Measurements from ENCODE around the gene RCAN2. TPM values are rescaled to one million over a fixed set of nuclear protein-coding genes. Genes with fewer than 3 reads are reported as not detected.

RCAN2 gene
- total RNA-seq, 2 experiments from 2014 or later = not detected

GRCh38 chr6:46236752-46237151, 254.5 kb downstream of the RCAN2 start:
- no peaks in the 10 kb centered on the region for H3K9me3 ChIP-seq (ENCODE audit: low read length)
- H3K4me2 ChIP-seq (ENCODE audit: low read length) = no peak overlapping the region
- no peak overlapping the region for H3K4me3 ChIP-seq (ENCODE audit: low read depth, low read length, poor library complexity, severe bottlenecking)
- H3K36me3 ChIP-seq (ENCODE audit: insufficient read depth, low read length) = no peaks in the 10 kb centered on the region
- ChIA-PET CTCF (ENCODE audit: unreplicated experiment) (no interaction called here), POLR2A (no interaction called here)
- BruUV-seq (replicated peaks) = no TSS peak
- no peak overlapping the region for H2AFZ ChIP-seq (ENCODE audit: low read length)
- intact Hi-C loops (cut with micrococcal nuclease; ENCODE audit: unreplicated experiment) = no loop called here
- no peaks in the 10 kb centered on the region for H3K4me1 ChIP-seq (ENCODE audit: insufficient read depth, low read length, poor library complexity, severe bottlenecking)
- H4K20me1 ChIP-seq (ENCODE audit: insufficient read depth, low read length) = no peaks in the 10 kb centered on the region
- DNase-seq (ENCODE audit: low spot score) = no peak
- no peaks in the 10 kb centered on the region for H3K79me2 ChIP-seq (ENCODE audit: insufficient read depth, low read depth, low read length)
- H3K27ac ChIP-seq (ENCODE audit: low read depth, low read length, poor library complexity, severe bottlenecking) = no peak overlapping the region
- TF ChIP-seq EZH2phosphoT487 (IDR thresholded peaks at IDR 0.05; ENCODE audit: borderline replicate concordance, low read depth, low read length) = no peak
- TF ChIP-seq CTCF (conservative IDR thresholded peaks at IDR 0.05; ENCODE audit: low read length) = no peak
- H3K9me2 ChIP-seq (ENCODE audit: insufficient read depth, low read length) = no peaks in the 10 kb centered on the region

GRCh38 chr6:46235242-46235641, 256.0 kb downstream of the RCAN2 start:
- DNase-seq (ENCODE audit: low spot score) = no peak
- Histone ChIP-seq H3K36me3 (ENCODE audit: insufficient read depth, low read length) (no peaks in the 10 kb centered on the region), H2AFZ (ENCODE audit: low read length) (no peak overlapping the region), H3K4me3 (ENCODE audit: low read depth, low read length, poor library complexity, severe bottlenecking) (no peak overlapping the region), H3K27ac (ENCODE audit: low read depth, low read length, poor library complexity, severe bottlenecking) (no peak overlapping the region), H3K4me2 (ENCODE audit: low read length) (no peak overlapping the region), H3K79me2 (ENCODE audit: insufficient read depth, low read depth, low read length) (no peaks in the 10 kb centered on the region), H3K4me1 (ENCODE audit: insufficient read depth, low read length, poor library complexity, severe bottlenecking) (no peaks in the 10 kb centered on the region), H3K9me2 (ENCODE audit: insufficient read depth, low read length) (no peaks in the 10 kb centered on the region), H3K9me3 (ENCODE audit: low read length) (no peaks in the 10 kb centered on the region), H4K20me1 (ENCODE audit: insufficient read depth, low read length) (no peaks in the 10 kb centered on the region)
- intact Hi-C loops (cut with micrococcal nuclease; ENCODE audit: unreplicated experiment) = no loop called here
- no TSS peak for BruUV-seq (replicated peaks)
- TF ChIP-seq EZH2phosphoT487 (IDR thresholded peaks at IDR 0.05; ENCODE audit: borderline replicate concordance, low read depth, low read length) (no peak), CTCF (conservative IDR thresholded peaks at IDR 0.05; ENCODE audit: low read length) (no peak)
- ChIA-PET CTCF (ENCODE audit: unreplicated experiment) (no interaction called here), POLR2A (interaction anchor here (1.0 kb wide), 1 partner anchor 17 kb away, joined by 3 read pairs; no protein-coding TSS in a partner anchor)

GRCh38 chr6:46234700-46235099, 256.5 kb downstream of the RCAN2 start:
- intact Hi-C loops (cut with micrococcal nuclease; ENCODE audit: unreplicated experiment) = no loop called here
- Histone ChIP-seq H3K4me2 (ENCODE audit: low read length) (no peak overlapping the region), H3K27ac (ENCODE audit: low read depth, low read length, poor library complexity, severe bottlenecking) (no peak overlapping the region), H4K20me1 (ENCODE audit: insufficient read depth, low read length) (no peaks in the 10 kb centered on the region), H3K9me3 (ENCODE audit: low read length) (no peaks in the 10 kb centered on the region), H3K79me2 (ENCODE audit: insufficient read depth, low read depth, low read length) (no peaks in the 10 kb centered on the region), H3K9me2 (ENCODE audit: insufficient read depth, low read length) (no peaks in the 10 kb centered on the region), H3K4me3 (ENCODE audit: low read depth, low read length, poor library complexity, severe bottlenecking) (no peak overlapping the region), H3K4me1 (ENCODE audit: insufficient read depth, low read length, poor library complexity, severe bottlenecking) (no peaks in the 10 kb centered on the region), H3K36me3 (ENCODE audit: insufficient read depth, low read length) (no peaks in the 10 kb centered on the region), H2AFZ (ENCODE audit: low read length) (no peak overlapping the region)
- BruUV-seq (replicated peaks) = no TSS peak
- ChIA-PET POLR2A (interaction anchor here (1.0 kb wide), 1 partner anchor 17 kb away, joined by 3 read pairs; no protein-coding TSS in a partner anchor), CTCF (ENCODE audit: unreplicated experiment) (no interaction called here)
- no peak for DNase-seq (ENCODE audit: low spot score)
- TF ChIP-seq CTCF (conservative IDR thresholded peaks at IDR 0.05; ENCODE audit: low read length) = no peak
- no peak for TF ChIP-seq EZH2phosphoT487 (IDR thresholded peaks at IDR 0.05; ENCODE audit: borderline replicate concordance, low read depth, low read length)

Data from OCI-LY7 (cell line).